ENCODE measurements around the gene SAMD9.
"Not testable (repeated sequence)": the region's sequence is repeated elsewhere in the genome, so short reads cannot be mapped to it uniquely, and the experiment has no call there.

SAMD9 gene

GRCh38 chr7:93060025-93060424, 57.8 kb downstream of the SAMD9 start:
- DNase-seq (ENCODE audit: low read depth, low spot score): no peak
- no CpG with 5 or more reads among the region's 6 CpGs for WGBS (ENCODE audit: insufficient coverage, insufficient read length)
- Histone ChIP-seq H3K4me1 (ENCODE audit: control insufficient read depth, insufficient read depth, low read length) (no peaks in the 10 kb centered on the region), H3K4me3 (ENCODE audit: low read length) (no peak overlapping the region), H3K9me3 (ENCODE audit: control insufficient read depth, insufficient read depth, low read length) (no peaks in the 10 kb centered on the region), H3K36me3 (ENCODE audit: control insufficient read depth, insufficient read depth, low read length) (no peaks in the 10 kb centered on the region), H3K27me3 (ENCODE audit: control insufficient read depth, insufficient read depth, low read length) (no peaks in the 10 kb centered on the region), H3K27ac (ENCODE audit: low read length) (no peak overlapping the region)

GRCh38 chr7:93056621-93057020, 61.2 kb downstream of the SAMD9 start:
- not testable (repeated sequence) for H3K36me3 ChIP-seq (ENCODE audit: control insufficient read depth, insufficient read depth, low read length); H3K27me3 ChIP-seq (ENCODE audit: control insufficient read depth, insufficient read depth, low read length); H3K4me3 ChIP-seq (ENCODE audit: low read length); H3K9me3 ChIP-seq (ENCODE audit: control insufficient read depth, insufficient read depth, low read length); DNase-seq (ENCODE audit: low read depth, low spot score); H3K4me1 ChIP-seq (ENCODE audit: control insufficient read depth, insufficient read depth, low read length); H3K27ac ChIP-seq (ENCODE audit: low read length)
- WGBS (ENCODE audit: insufficient coverage, insufficient read length): no CpG with 5 or more reads among the region's 1 CpG

DNA sequence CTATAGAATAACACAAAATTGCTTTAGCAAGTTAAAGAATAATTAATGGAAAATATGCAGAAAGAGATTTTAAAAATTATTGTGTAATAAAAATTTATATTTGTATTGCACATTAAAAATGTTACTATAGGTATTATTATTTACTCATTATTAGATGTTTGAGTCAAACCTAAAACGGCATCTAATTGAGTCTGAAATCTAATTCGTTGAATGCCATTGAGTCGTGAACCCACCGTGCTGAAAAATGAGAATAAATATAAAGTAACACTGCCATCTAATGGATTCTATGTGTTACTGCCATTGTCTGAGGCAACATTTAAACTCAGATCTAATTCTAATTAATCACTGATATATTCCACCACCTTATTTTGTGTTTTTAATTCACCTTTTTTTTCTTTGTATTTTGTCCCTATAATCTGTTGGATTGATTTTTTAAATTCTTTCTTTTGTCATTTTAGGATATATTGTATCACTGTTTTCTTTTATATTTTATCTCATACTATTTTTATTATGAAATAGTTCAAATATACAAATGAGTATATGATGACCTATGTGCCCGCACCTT, 62.2 kb downstream of the SAMD9 start:
- H3K4me3 ChIP-seq (ENCODE audit: low read length): no peak overlapping the region
- no peaks in the 10 kb centered on the region for H3K4me1 ChIP-seq (ENCODE audit: control insufficient read depth, insufficient read depth, low read length)
- H3K27ac ChIP-seq (ENCODE audit: low read length): no peak overlapping the region
- no peaks in the 10 kb centered on the region for H3K27me3 ChIP-seq (ENCODE audit: control insufficient read depth, insufficient read depth, low read length)
- no peaks in the 10 kb centered on the region for H3K36me3 ChIP-seq (ENCODE audit: control insufficient read depth, insufficient read depth, low read length)
- no CpG with 5 or more reads among the region's 5 CpGs for WGBS (ENCODE audit: insufficient coverage, insufficient read length)
- no peaks in the 10 kb centered on the region for H3K9me3 ChIP-seq (ENCODE audit: control insufficient read depth, insufficient read depth, low read length)
- no peak for DNase-seq (ENCODE audit: low read depth, low spot score)

DNA sequence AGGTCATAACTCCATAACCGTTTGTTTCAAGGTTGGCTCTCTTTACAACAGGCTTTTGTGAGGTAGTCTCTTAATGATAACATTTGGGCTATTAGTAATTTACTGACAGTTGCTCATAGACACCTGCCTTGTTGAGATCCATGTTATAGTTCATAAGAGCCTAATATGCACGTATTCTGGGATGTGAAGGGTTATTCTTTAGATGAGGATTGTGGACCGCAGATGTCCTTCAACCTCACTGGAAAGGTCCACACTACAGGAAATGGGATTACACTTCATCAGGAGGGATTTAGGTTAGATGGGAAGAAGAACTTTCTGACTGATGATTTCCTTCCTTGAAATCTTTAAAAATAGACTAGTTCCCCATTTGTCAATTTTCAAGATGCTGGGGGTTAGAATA, 62.8 kb downstream of the SAMD9 start:
- Histone ChIP-seq H3K9me3 (ENCODE audit: control insufficient read depth, insufficient read depth, low read length) (no peaks in the 10 kb centered on the region), H3K4me1 (ENCODE audit: control insufficient read depth, insufficient read depth, low read length) (no peaks in the 10 kb centered on the region), H3K4me3 (ENCODE audit: low read length) (no peak overlapping the region), H3K27ac (ENCODE audit: low read length) (no peak overlapping the region), H3K36me3 (ENCODE audit: control insufficient read depth, insufficient read depth, low read length) (no peaks in the 10 kb centered on the region), H3K27me3 (ENCODE audit: control insufficient read depth, insufficient read depth, low read length) (no peaks in the 10 kb centered on the region)
- WGBS (ENCODE audit: insufficient coverage, insufficient read length): no CpG with 5 or more reads among the region's 3 CpGs
- no peak for DNase-seq (ENCODE audit: low read depth, low spot score)

DNA sequence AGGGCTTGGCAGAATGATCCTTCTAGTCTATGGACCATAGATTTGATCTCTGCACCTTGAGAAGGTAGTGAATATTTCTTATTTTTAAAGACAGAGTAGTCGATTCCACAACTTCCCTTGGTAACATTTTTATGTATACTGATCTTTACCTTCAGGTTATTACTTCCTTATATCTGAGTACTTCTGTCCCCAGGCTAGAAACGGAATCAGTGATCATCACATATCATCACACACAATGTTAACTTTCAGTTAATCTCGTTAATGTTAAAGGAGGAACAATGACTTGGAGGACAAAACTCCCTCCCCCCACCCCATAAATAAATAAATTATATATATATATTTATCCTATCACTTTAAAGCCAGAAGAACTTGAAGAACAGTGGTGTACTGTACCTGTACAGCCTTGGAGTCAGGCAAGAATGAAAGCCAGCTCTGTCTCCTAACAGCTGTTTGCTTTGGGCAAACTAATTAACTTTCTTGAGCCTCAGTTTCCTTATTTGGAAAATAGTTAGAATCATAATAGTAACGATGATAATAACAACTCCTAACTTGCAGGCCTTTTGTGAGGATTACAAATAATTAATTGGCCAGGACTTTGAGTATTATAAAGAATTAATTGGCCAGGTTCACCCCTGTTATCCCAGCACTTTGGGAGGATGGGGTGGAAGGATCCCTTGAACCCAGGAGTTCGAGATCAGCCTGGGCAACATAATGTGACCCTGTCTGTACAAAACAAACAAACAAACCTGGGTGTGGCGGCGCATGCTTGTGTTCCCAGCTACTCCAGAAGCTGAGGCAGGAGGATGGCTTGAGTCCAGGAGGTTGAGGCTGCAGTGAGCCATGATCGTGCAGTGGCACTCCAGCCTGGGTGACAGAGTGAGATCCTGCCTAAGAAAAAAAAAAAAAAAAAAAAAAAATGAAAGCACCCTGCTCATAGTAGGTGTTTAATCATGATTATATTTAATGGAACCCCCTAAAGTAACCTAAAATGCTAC, 63.5 kb downstream of the SAMD9 start:
- no peaks in the 10 kb centered on the region for H3K4me1 ChIP-seq (ENCODE audit: control insufficient read depth, insufficient read depth, low read length)
- no peaks in the 10 kb centered on the region for H3K27me3 ChIP-seq (ENCODE audit: control insufficient read depth, insufficient read depth, low read length)
- no peak overlapping the region for H3K4me3 ChIP-seq (ENCODE audit: low read length)
- no peak overlapping the region for H3K27ac ChIP-seq (ENCODE audit: low read length)
- no peak for DNase-seq (ENCODE audit: low read depth, low spot score)
- no peaks in the 10 kb centered on the region for H3K36me3 ChIP-seq (ENCODE audit: control insufficient read depth, insufficient read depth, low read length)
- WGBS (ENCODE audit: insufficient coverage, insufficient read length): no CpG with 5 or more reads among the region's 8 CpGs
- H3K9me3 ChIP-seq (ENCODE audit: control insufficient read depth, insufficient read depth, low read length): no peaks in the 10 kb centered on the region

DNA sequence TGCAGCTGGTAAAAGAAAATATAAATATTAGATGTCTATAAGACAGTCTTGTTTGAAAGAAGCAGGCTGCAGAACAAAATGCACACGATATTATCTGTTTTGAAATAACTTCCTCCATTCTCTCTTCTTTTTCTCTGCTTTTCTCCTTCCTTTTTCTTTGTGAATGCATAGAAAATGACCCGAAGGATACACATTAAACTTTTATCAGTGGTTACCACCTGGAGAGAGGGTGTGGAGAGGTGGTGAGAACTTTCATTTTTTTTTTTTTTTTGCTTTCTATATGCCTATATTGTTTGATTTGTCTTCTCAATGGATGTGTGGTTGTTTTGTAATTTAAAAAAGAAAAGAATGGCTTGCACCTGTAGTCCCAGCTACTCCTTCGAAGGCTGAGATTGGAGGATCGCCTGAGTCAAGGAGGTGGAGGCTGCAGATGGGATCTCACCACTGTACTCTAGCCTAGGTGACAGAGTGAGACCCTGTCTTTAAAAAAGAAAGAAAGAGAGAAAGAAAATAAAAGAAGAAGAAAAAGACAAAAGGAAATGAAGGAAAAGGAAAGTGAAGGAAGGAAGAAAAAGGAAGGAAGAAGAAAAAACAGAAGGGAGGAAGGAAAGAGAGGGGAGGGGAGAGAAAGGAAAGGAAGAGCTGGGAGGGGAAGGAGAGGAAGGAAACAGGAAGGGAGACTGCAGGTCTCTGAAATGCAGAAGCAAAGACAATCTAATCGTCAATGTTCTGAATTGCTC, 64.4 kb downstream of the SAMD9 start:
- Histone ChIP-seq H3K27me3 (ENCODE audit: control insufficient read depth, insufficient read depth, low read length) (no peaks in the 10 kb centered on the region), H3K4me3 (ENCODE audit: low read length) (no peak overlapping the region), H3K36me3 (ENCODE audit: control insufficient read depth, insufficient read depth, low read length) (no peaks in the 10 kb centered on the region), H3K4me1 (ENCODE audit: control insufficient read depth, insufficient read depth, low read length) (no peaks in the 10 kb centered on the region), H3K9me3 (ENCODE audit: control insufficient read depth, insufficient read depth, low read length) (no peaks in the 10 kb centered on the region), H3K27ac (ENCODE audit: low read length) (no peak overlapping the region)
- DNase-seq (ENCODE audit: low read depth, low spot score): no peak
- no CpG with 5 or more reads among the region's 5 CpGs for WGBS (ENCODE audit: insufficient coverage, insufficient read length)

DNA sequence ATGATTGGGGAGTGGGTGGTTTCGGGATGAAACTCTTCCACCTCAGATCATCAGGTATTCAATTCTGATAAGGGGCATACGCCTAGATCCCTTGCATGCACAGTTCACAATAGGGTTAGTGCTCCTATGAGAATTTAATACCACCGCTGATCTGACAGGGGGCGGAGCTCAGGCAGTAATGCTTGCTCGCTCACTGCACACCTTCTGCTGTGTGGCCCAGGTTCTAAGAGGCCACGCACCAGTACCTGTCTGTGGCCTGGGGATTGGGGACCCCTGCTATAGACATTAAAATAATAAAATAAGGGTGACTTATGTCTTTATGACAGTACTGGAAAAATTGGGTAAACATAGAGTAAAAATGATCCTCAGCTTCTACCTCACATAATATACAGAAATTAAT, 66.1 kb downstream of the SAMD9 start:
- Histone ChIP-seq H3K36me3 (ENCODE audit: control insufficient read depth, insufficient read depth, low read length) (no peaks in the 10 kb centered on the region), H3K27ac (ENCODE audit: low read length) (no peak overlapping the region), H3K4me3 (ENCODE audit: low read length) (no peak overlapping the region), H3K9me3 (ENCODE audit: control insufficient read depth, insufficient read depth, low read length) (no peaks in the 10 kb centered on the region), H3K27me3 (ENCODE audit: control insufficient read depth, insufficient read depth, low read length) (no peaks in the 10 kb centered on the region), H3K4me1 (ENCODE audit: control insufficient read depth, insufficient read depth, low read length) (no peaks in the 10 kb centered on the region)
- no peak for DNase-seq (ENCODE audit: low read depth, low spot score)
- no CpG with 5 or more reads among the region's 6 CpGs for WGBS (ENCODE audit: insufficient coverage, insufficient read length)
